Gastroesophageal sphincter (tissue), 4 donors: ENCODE measurements around the gene LUC7L2. TPM values are rescaled to one million over a fixed set of nuclear protein-coding genes. Genes with fewer than 3 reads are reported as not detected.

Source experiments
- ATAC-seq: fragments of 150-250 bp; one replicate; pipeline ENCODE4 v1.9.1; 2016; ENCODE audit warnings: mild to moderate bottlenecking, moderate library complexity
- H3K27ac ChIP-seq, 4 donors: fragments of 200-600 bp; sonication (generic) in 3 of 4; 1 replicate in 3 of 4; 2 replicates in 1 of 4; pipeline ENCODE4 v1.5.1; 2016 to 2019
- H3K27me3 ChIP-seq: fragments of 200-600 bp; sonication (generic); one replicate; pipeline ENCODE4 v1.5.1; 2019
- H3K36me3 ChIP-seq, 2 donors: fragments of 200-600 bp; sonication (generic); one replicate each; pipeline ENCODE4 v1.5.1; 2019; ENCODE audit warnings: control low read depth in 1 of 2
- H3K4me1 ChIP-seq, 3 donors: fragments of 200-600 bp; sonication (generic); 1 replicate in 2 of 3; 2 replicates in 1 of 3; pipeline ENCODE4 v1.5.1; 2016 to 2019; ENCODE audit warnings: control low read depth in 2 of 3
- H3K4me3 ChIP-seq, 2 donors: fragments of 200-600 bp; sonication (generic); one replicate each; pipeline ENCODE4 v1.5.1; 2019; ENCODE audit warnings: mild to moderate bottlenecking in 1 of 2, moderate library complexity in 1 of 2
- H3K9me3 ChIP-seq, 3 donors: fragments of 200-600 bp; sonication (generic); one replicate each; pipeline ENCODE4 v1.5.1; 2017 to 2019; ENCODE audit warnings: control low read depth in 2 of 3
- EP300 ChIP-seq: sonication (generic); formaldehyde crosslinking; IDR thresholded peaks from one replicate; pipeline ENCODE4 v1.6.1; 2017; ENCODE audit warnings: antibody characterized with exemption, mild to moderate bottlenecking
- POLR2A ChIP-seq, 2 donors: fragments of 450-650 bp; IDR thresholded peaks; one replicate each; pipeline ENCODE4 v1.6.1; 2017; ENCODE audit warnings: antibody characterized with exemption in 2 of 2, mild to moderate bottlenecking in 2 of 2, moderate library complexity in 1 of 2
- POLR2AphosphoS5 ChIP-seq: sonication (generic); formaldehyde crosslinking; IDR thresholded peaks from one replicate; pipeline ENCODE4 v1.6.1; 2017; ENCODE audit warnings: antibody characterized with exemption
- WGBS, 2 donors: methylation state at CpG; one replicate each; pipeline ENCODE4 v1.1.5; 2018; ENCODE audit warnings: low coverage in 1 of 2; 5-methylcytosine and 5-hydroxymethylcytosine counted together
- total RNA-seq, 4 donors: library from RNA; depleted of rRNA; stranded (reverse); fragments of >200 nt; gene quantifications; one replicate each; pipeline ENCODE4 v1.1.0, GENCODE V29; 2016
- TF ChIP-seq, protein P1 (sequence below), 4 experiments: fragments of 200-600 bp in 2 of 4; fragments of 450-650 bp in 2 of 4; sonication (generic) in 1 of 4; IDR thresholded peaks; one replicate each; pipeline ENCODE4 v1.5.1; 2017 to 2019; ENCODE audit warnings: antibody characterized with exemption in 4 of 4, mild to moderate bottlenecking in 2 of 4, moderate library complexity in 2 of 4

LUC7L2 gene
- total RNA-seq, 4 donors from 2014 or later: 61.5 to 106 (median 72.6) TPM

DNA sequence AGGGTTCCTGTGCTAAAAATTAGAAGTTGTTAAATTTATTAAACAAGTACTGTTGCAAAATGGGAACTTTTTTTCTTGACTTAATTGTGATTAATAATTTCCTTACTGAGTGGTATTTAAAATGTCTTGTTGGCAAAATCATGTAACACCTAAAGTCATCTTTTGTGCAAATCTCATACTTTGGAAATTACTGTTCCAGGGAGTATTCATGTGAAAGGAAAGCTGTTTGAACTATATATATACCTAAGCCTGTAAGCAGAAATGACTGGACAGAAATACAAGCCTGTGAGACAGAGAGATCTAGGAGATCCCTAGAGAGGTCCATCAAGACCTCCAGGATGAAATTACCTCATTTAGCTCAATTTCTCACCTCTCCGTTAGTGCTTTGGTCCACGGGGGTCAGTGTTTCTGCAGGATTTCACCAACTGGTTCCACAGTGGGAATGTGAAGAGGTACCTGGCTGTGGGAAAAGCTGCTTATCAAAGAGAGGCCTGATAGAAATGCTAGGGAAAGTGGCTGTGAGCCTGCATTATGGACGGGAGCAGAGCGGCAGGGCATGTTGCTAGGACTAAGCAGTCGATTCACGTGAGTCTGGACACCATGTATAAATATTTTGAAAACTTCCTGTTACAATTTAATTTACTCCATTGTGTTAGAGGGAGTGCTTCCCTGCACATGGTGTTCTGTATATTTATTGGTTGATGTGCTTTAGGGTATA lies 7.9 kb downstream of the LUC7L2 start:
- peaks cover 15 to 97% (median 24%) of the 10 kb centered on the region in 3 donors for H3K4me1 ChIP-seq
- TF ChIP-seq, protein P1, sequence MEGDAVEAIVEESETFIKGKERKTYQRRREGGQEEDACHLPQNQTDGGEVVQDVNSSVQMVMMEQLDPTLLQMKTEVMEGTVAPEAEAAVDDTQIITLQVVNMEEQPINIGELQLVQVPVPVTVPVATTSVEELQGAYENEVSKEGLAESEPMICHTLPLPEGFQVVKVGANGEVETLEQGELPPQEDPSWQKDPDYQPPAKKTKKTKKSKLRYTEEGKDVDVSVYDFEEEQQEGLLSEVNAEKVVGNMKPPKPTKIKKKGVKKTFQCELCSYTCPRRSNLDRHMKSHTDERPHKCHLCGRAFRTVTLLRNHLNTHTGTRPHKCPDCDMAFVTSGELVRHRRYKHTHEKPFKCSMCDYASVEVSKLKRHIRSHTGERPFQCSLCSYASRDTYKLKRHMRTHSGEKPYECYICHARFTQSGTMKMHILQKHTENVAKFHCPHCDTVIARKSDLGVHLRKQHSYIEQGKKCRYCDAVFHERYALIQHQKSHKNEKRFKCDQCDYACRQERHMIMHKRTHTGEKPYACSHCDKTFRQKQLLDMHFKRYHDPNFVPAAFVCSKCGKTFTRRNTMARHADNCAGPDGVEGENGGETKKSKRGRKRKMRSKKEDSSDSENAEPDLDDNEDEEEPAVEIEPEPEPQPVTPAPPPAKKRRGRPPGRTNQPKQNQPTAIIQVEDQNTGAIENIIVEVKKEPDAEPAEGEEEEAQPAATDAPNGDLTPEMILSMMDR (IDR thresholded peaks at IDR 0.05): no peak
- TF ChIP-seq POLR2A (IDR thresholded peaks at IDR 0.05) (no peak), EP300 (no peak), POLR2AphosphoS5 (no peak)
- H3K4me3 ChIP-seq: no peak overlapping the region
- peaks cover 0 to 15% of the 10 kb centered on the region in 2 donors for H3K36me3 ChIP-seq
- ATAC-seq: no peak
- H3K27ac ChIP-seq: no peak overlapping the region
- no peaks in the 10 kb centered on the region for H3K27me3 ChIP-seq
- WGBS, 2 donors: 55 to 56% methylated on average over 5 to 6 of the region's 6 CpGs
- no peaks in the 10 kb centered on the region for H3K9me3 ChIP-seq

GRCh38 chr7:139370301-139370942 lies 10.7 kb downstream of the LUC7L2 start:
- Histone ChIP-seq H3K36me3 (peaks cover 0 to 15% of the 10 kb centered on the region in 2 donors), H3K27ac (no peak overlapping the region), H3K4me3 (no peak overlapping the region), H3K27me3 (no peaks in the 10 kb centered on the region), H3K4me1 (peaks cover 15 to 95% (median 20%) of the 10 kb centered on the region in 3 donors), H3K9me3 (no peaks in the 10 kb centered on the region)
- ATAC-seq: no peak
- no peak for TF ChIP-seq EP300
- TF ChIP-seq POLR2A (IDR thresholded peaks at IDR 0.05): no peak
- TF ChIP-seq POLR2AphosphoS5: no peak
- TF ChIP-seq, protein P1 (IDR thresholded peaks at IDR 0.05): no peak
- 48 to 53% methylated on average over 3 to 4 of the region's 5 CpGs for WGBS, 2 donors

- TF ChIP-seq, protein P1 (IDR thresholded peaks at IDR 0.05): no peak
- TF ChIP-seq POLR2AphosphoS5: no peak
- no peak for TF ChIP-seq POLR2A (IDR thresholded peaks at IDR 0.05)
- no peak for TF ChIP-seq EP300
- Histone ChIP-seq H3K27ac (no peak overlapping the region), H3K4me1 (peaks cover 11 to 92% (median 20%) of the 10 kb centered on the region in 3 donors), H3K9me3 (no peaks in the 10 kb centered on the region), H3K36me3 (peaks cover 0 to 16% of the 10 kb centered on the region in 2 donors), H3K4me3 (no peak overlapping the region), H3K27me3 (no peaks in the 10 kb centered on the region)
- 67 to 89% methylated on average over 1 of the region's 1 CpG for whole genome bisulfite sequencing, 2 donors
- ATAC-seq: no peak
Observed at GRCh38 chr7:139370943-139371313, 11.2 kb downstream of the LUC7L2 start.

- no peak for ATAC-seq
- no peaks in the 10 kb centered on the region for H3K9me3 ChIP-seq
- peaks cover 7 to 62% (median 19%) of the 10 kb centered on the region in 3 donors for H3K4me1 ChIP-seq
- H3K27ac ChIP-seq: no peak overlapping the region
- TF ChIP-seq, protein P1 (IDR thresholded peaks at IDR 0.05): no peak
- no peak for TF ChIP-seq EP300
- no peak for TF ChIP-seq POLR2A (IDR thresholded peaks at IDR 0.05)
- no peak for TF ChIP-seq POLR2AphosphoS5
- no peaks in the 10 kb centered on the region for H3K27me3 ChIP-seq
- 78 to 84% methylated on average over 6 of the region's 6 CpGs for WGBS, 2 donors
- H3K4me3 ChIP-seq: no peak overlapping the region
- H3K36me3 ChIP-seq: peaks cover 0 to 43% of the 10 kb centered on the region in 2 donors
Observed at GRCh38 chr7:139374246-139374645, 14.6 kb downstream of the LUC7L2 start.
